ENCODE measurements around the gene BAZ2B. TPM values are rescaled to one million over a fixed set of nuclear protein-coding genes. Genes with fewer than 3 reads are reported as not detected.

BAZ2B gene
- total RNA-seq, 1 experiment from 2014 or later = 54.9 TPM

- Histone ChIP-seq H3K79me1 (ENCODE audit: insufficient read depth, low read depth, low read length, poor library complexity, severe bottlenecking) (no peaks in the 10 kb centered on the region), H2BK15ac (ENCODE audit: low read depth, low read length) (no peak overlapping the region), H4K20me1 (ENCODE audit: control insufficient read depth, insufficient read depth, insufficient read length) (no peaks in the 10 kb centered on the region), H3K23me2 (ENCODE audit: insufficient read length, low read depth, low read length, poor library complexity, severe bottlenecking) (no peaks in the 10 kb centered on the region), H3K18ac (ENCODE audit: insufficient read length, low read depth, low read length) (no peak overlapping the region), H3K79me2 (ENCODE audit: insufficient read depth, low read length) (no peaks in the 10 kb centered on the region), H4K5ac (ENCODE audit: insufficient read length, low read depth, low read length) (no peak overlapping the region), H2AK5ac (ENCODE audit: insufficient read length, low read length) (no peak overlapping the region), H3K4me2 (ENCODE audit: insufficient read depth, insufficient read length, low read length) (no peak overlapping the region), H2BK20ac (ENCODE audit: low read depth, low read length, poor library complexity, severe bottlenecking) (no peak overlapping the region), H2BK120ac (ENCODE audit: low read depth, low read length, poor library complexity, severe bottlenecking) (no peak overlapping the region), H3K23ac (ENCODE audit: insufficient read length, low read depth, low read length) (no peak overlapping the region), H2AFZ (ENCODE audit: low read length) (no peak overlapping the region), H3K4me1 (ENCODE audit: insufficient read depth, low read length) (no peaks in the 10 kb centered on the region), H2BK12ac (ENCODE audit: insufficient read length, low read depth, low read length) (no peak overlapping the region), H3K9ac (ENCODE audit: extremely low read depth, insufficient read length, low read length) (no peak overlapping the region), H3K4ac (ENCODE audit: low read depth, low read length) (no peak overlapping the region), H3K27me3 (ENCODE audit: insufficient read depth, low read length) (no peaks in the 10 kb centered on the region), H3T11ph (ENCODE audit: low read length) (no peak overlapping the region), H4K91ac (ENCODE audit: insufficient read length, low read depth, low read length) (no peak overlapping the region), H3K56ac (ENCODE audit: insufficient read length, low read depth, low read length) (no peak overlapping the region), H4K8ac (replicated peaks; ENCODE audit: insufficient read length, low read depth, low read length) (no peak overlapping the region), H2BK5ac (ENCODE audit: insufficient read length, low read length) (no peak overlapping the region), H3K27ac (ENCODE audit: insufficient read length, low read depth, low read length) (no peak overlapping the region), H3K9me3 (ENCODE audit: control insufficient read depth, low read depth, low read length) (no peaks in the 10 kb centered on the region), H3K14ac (ENCODE audit: insufficient read depth, low read length) (no peak overlapping the region)
- no CpG with 5 or more reads among the region's 7 CpGs for WGBS (ENCODE audit: extremely low coverage, insufficient read length, low lambda C conversion rate)
- H3K4me1 Mint-ChIP-seq = peaks cover 0 to 5% of the 10 kb centered on the region in 2 experiments; a peak in 2 of 4 replicates
- no peaks in the 10 kb centered on the region for H3K27me3 Mint-ChIP-seq (ENCODE audit: low read depth)
- TF ChIP-seq CTCF (conservative IDR thresholded peaks at IDR 0.05) = no peak
- H3K36me3 Mint-ChIP-seq (ENCODE audit: insufficient read depth in 1 of 3, low read depth in 3 of 3) = peaks cover 0 to 4% (median 1%) of the 10 kb centered on the region in 3 experiments; a peak in 5 of 7 replicates
- no peak overlapping the region for H3K27ac Mint-ChIP-seq
- H3K9me3 Mint-ChIP-seq = no peaks in the 10 kb centered on the region
- no peak overlapping the region for H3K4me3 Mint-ChIP-seq
- DNase-seq = no peak
These were observed 153.4 kb downstream of the BAZ2B start for GRCh38 chr2:159462961-159463360.

Data from H9 (cell line).